HG03066 (cell line): Measurements from ENCODE around the gene TEX44.

Experiments
- ATAC-seq: cut with Tn5 transposase; IDR thresholded peaks from one replicate; pipeline ENCODE4 v1.9.1; 2021; ENCODE audit warnings: low read depth; ENCODE audit not compliant: unreplicated experiment

Gene TEX44

DNA sequence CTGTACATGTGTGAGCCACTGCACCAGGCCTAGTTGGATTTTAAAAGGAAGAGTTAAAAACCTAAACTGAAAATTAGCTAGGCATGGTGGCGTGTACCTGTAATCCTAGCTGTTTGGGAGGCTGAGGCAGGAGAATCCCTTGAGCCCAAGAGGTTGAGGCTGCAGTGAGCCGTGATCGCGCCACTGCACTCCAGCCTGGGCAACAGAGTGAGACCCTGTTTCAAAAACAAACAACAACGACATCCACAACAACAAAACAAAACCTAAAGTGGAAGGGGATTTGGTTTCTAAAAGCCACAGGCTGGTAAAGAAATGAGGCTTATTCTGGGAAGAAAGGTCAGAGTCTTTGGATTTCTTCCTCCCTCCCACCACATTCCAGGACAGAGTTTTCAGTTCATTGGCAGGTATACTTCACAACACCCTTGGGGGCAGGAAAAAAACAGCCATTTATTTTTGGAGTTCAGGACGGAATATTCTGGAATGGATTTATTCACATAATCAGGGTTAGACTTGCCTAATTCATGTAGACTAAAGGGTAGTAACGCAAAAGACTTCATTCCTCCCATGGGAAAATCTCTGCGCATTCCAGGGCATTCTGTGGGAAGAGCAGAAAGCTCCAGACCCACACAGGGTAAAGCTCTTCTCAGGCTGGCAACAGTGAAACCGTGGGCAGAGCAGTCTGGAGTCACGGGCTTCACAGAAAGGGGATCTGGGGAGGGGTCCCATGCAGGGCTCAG, 34.9 kb downstream of the TEX44 start:
- no peak for ATAC-seq

DNA sequence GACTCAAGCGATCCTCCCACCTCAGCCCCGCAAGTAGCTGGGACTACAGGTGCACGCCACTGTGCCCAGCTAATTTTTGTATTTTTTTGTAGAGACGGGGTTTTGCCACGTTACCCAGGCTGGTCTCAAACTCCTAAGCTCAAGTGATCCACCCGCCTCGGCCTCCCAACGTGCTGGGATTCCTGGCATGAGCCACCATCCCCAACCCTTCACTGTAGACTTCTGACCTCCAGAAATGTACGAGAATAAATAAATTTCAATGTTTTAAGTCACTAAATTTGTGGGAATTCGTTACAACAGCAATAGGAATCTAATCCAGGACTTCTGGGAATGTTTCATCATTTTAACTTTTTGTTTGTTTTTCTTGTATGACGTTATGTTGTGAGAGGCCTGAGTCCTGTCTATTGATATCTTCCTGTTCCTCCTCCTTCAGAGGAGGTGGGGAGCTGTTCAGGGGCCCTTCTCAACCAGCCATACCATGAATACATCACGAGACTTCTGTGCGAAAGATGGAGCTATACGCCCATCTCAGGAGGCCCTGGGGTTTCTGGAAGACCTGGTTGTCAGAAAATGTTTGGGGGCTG, 40.0 kb downstream of the TEX44 start:
- ATAC-seq = no peak

DNA sequence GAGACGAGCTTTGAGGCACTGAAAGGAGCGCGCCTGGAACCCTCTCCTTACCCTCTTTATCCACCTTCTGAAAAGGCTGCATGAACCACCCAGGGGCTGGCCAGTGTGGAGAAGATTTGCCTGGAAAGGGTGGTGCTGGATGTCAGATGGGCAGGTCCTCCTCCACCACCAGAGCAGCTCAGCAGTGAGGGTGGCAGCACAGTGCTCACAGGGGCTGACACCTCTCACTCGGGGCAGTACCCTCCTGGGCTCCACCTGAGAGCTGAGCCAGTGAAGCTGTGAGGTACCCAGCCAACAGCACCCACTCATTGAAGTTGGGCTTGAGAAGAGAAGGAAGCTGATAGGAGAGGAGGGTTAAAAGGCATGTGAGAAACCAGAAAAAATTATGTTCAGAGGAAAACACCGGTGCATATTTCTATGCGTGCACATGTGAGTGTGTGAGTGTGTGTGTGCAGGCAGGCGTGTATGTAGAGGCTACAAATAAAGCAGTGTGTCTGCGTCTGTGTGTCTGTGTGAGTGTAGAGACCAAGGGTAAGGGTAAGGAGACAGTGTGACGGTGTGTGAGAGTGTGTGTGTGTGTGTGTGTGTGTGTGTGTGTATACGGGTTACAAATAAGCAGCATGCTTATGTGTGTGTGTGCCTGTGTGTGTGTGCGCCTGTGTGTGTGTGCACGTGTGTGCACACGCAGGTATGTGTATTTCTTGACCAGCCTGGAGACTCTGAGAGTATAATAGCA, 40.7 kb downstream of the TEX44 start:
- no peak for ATAC-seq

DNA sequence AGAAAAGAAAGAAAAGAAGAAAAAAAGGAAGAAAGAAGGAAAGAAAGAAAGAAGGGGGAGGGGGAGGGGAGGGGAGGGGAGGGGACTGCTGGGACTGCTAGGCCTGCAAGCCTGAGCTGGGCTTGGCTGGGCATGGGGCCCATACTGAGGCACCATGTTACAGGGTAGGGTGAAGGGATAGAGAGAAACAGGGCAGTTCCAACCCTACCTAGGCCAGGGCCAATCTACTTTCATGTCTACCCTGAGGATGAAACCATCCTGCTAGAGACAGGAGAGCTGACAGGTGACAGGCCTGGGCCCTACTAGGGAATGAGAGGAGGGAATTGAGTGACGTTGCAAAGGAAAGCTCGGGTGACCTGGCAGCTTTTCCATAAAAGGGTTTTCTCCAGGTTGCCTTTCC, 41.7 kb downstream of the TEX44 start:
- ATAC-seq = no peak

DNA sequence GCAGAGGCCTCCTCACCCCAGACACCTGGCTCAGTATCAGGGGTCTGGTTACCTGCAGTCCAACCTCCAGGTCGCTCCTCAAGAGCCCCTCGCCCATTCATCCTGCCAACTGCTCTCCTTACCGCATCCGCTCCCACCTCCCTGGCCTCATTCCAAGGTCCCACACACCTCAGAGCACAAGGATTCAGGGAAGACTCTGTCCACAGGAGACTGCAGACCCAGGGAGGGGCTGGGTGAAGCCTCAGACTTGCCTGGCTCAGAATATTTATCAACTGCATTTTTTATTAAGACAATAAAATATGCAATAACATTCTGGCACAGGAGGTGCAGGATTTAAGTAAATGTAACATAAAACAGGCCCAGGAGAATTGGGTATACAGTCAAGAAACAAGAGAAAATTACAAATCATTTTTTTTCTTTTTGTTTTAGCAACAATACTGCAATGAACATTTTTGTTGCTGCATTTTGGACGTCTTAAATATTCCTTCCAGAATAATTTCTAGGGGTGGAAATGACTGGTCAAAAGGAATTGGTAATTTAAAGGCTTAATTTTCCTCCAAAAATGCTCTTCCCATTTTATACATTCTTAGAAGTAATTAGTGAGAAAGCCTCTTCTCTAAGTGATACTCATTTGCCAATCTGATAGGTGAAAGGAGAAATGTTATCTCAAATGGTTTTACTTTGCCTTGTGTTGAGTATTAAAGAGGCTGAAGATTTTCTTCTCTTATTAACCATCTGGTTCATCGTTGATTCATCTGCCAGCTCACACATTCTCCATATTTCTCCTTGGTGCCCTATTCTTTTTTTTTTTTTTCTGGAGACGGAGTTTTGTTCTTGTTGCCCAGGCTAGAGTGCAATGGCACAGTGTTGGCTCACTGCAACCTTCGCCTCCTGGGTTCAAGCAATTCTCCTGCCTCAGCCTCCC, 42.5 kb downstream of the TEX44 start:
- ATAC-seq = no peak

DNA sequence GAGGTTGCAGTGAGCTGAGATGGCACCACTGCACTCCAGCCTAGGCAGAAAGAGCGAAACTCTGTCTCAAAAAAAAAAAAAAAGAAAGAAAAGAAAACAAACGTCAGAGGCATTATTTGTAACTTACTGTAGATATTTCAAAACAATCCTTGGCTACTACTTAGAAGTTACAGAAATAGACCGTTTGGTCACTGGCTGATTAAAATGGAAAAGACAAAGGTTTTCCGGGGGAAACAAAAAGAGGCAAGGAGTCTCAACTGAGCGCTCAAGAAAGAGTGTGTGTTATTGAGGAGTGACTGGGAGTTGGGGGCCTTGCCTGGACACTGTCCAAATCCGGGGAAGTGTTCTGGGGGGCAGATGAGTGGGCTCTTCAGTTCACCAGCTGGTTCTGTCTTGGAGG, 47.6 kb downstream of the TEX44 start:
- ATAC-seq = no peak

DNA sequence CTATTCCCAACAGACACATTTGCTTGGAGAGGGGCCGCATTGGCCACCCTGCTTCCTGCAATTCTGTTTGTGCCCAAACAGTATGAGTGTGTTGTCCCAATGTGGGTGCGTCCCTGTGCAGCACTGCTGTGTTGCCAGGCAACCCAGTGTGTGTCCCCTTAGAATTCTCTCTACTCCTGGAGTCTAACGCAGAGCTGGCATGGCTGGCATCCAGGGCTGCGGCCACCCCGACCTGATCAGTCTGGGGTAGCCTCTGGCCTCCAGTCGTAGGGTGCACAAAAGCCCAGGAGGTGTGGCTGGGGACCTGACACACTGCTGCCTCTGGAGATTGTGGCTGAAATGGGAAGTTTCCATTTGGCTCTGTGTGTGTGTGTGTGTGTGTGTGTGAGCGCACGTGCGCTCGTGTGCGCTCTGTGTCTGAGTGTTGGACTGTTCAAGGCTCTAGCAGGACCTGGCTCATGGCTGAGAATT, 48.0 kb downstream of the TEX44 start:
- no peak for ATAC-seq

DNA sequence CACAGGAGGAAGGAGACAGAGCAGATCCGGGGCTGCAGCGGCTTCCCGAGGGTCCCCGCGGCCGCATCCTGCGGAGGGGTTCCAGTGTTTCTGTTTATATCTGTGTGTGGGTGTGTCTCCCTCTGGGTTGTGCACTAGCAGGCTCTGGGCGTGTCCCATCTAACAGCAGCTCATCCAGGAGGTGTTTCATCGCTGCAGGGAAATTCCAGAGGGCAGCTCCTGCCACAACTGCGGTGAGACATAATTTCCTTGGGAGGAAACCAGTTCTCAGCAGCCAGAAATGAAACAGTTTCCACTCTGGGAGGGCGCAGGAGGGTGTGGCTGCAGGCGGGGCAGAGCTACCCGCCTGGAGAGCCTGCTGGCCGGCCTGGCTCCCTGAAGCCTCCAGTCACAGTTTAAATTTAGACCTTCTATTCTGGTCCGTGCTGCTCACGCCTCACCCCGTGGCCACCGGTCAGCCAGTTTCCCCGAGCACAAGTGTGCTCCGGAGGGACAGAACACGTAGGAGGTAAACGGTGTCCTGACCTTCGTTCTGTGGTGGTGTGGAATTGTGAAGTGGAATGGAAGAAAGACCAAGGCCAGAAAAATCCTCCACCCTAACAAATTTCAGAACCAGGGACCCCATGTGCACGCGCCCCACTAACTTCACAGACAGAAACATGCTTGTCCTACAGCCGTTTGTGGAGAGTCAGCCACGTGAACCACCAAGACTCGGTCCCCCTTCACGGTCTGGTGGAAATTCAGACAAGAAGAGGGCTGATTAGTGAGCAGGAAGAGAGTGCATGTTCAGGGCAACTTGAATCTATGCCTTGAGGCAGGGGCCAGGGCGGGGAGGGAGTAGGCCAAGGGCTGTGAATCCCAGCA, 50.2 kb downstream of the TEX44 start:
- peak; percentile 68 for ATAC-seq

DNA sequence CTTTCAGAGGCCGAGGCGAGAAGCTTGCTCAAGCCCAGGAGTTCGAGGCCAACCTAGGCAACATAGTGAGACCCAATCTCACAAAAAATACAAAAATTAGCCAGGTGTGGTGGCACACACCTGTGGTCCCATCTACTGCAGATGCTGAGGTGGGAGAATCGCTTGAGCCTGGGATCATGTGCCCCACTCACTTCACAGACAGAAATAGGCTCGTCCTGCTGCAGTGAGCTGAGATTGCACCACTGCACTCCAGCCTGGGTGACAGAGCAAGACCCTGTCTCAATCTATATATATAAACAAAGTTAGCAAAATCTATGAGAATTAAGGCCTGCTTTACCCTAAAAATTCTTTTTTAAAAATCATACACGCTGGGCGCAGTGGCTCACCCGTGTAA, 50.8 kb downstream of the TEX44 start:
- no peak for ATAC-seq
